ENCODE data around the gene SMPDL3B. TPM values are rescaled to one million over a fixed set of nuclear protein-coding genes. Genes with fewer than 3 reads are reported as not detected.
A peak's percentile ranks its signal among the peaks of the same experiment; 100 is the strongest.

SMPDL3B gene
- total RNA-seq, 4 donors from 2014 or later: not detected

DNA sequence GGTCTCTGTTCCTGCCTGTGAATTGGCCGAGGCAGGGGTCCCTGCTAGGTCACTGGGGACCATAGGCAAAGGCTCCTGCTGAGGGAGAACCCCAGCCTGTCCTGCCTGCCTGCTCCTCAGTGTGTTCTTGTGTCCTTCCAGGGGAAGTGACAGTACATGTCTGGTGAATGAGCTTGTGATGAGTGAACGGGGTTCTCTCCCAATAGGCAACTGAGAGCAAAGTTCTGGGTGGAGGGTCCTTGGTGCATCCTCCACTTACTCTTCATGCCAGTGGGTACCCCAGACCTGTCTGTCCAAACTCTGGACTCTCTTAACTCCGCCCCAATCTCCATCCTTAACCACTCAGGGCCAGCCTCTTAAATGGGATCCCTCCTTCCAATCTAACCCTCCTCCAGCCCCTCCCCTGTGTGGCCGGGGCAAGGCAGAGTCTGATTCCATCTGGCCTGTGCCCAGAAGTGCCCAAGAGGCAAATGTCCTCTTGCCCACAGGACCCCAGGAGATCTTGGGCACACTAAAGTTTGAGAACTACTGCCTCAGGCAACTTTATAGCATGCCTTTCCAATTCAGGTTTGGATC, 26.9 kb downstream of the SMPDL3B start:
- no peaks in the 10 kb centered on the region for H3K9me3 ChIP-seq
- peak overlapping the region in 3 of 4 donors; percentile 4 to 90 (median 88) for H3K27ac ChIP-seq
- WGBS, 2 donors: 38 to 44% methylated on average over 4 of the region's 4 CpGs
- H3K4me1 ChIP-seq: peaks cover 0 to 31% (median 14%) of the 10 kb centered on the region in 4 donors
- H3K4me3 ChIP-seq: no peak overlapping the region
- DNase-seq (ENCODE audit: low spot score in 2 of 2): no peak
- no peaks in the 10 kb centered on the region for H3K27me3 ChIP-seq
- peaks cover 0 to 37% (median 10%) of the 10 kb centered on the region in 3 donors for H3K36me3 ChIP-seq
- TF ChIP-seq EP300 (IDR thresholded peaks at IDR 0.05): no peak
- TF ChIP-seq, protein P1, sequence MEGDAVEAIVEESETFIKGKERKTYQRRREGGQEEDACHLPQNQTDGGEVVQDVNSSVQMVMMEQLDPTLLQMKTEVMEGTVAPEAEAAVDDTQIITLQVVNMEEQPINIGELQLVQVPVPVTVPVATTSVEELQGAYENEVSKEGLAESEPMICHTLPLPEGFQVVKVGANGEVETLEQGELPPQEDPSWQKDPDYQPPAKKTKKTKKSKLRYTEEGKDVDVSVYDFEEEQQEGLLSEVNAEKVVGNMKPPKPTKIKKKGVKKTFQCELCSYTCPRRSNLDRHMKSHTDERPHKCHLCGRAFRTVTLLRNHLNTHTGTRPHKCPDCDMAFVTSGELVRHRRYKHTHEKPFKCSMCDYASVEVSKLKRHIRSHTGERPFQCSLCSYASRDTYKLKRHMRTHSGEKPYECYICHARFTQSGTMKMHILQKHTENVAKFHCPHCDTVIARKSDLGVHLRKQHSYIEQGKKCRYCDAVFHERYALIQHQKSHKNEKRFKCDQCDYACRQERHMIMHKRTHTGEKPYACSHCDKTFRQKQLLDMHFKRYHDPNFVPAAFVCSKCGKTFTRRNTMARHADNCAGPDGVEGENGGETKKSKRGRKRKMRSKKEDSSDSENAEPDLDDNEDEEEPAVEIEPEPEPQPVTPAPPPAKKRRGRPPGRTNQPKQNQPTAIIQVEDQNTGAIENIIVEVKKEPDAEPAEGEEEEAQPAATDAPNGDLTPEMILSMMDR (IDR thresholded peaks at IDR 0.05): no peak
- TF ChIP-seq POLR2A (IDR thresholded peaks at IDR 0.05): no peak

DNA sequence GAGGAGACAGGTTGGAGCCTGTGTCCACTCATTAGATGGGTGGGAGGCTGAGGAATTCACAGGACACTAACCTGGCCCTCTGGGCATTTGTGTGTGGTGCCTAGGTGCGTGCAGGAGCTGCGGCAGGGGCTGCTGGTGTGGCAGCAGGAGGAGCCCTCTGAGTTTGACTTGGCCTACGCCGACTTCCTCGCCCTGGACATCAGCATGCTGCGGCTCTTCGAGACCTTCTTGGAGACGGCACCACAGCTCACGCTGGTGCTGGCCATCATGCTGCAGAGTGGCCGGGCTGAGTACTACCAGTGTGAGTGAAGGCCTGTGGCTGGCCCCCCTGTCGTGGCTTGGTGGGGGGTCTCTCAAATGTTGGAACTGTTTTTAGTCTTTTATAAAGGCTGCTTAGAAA, 28.6 kb downstream of the SMPDL3B start:
- H3K27ac ChIP-seq: no peak overlapping the region
- no peak overlapping the region for H3K4me3 ChIP-seq
- peaks cover 0 to 53% (median 10%) of the 10 kb centered on the region in 3 donors for H3K36me3 ChIP-seq
- 91 to 96% methylated on average over 9 to 11 of the region's 11 CpGs for WGBS, 2 donors
- no peak for DNase-seq (ENCODE audit: low spot score in 2 of 2)
- no peaks in the 10 kb centered on the region for H3K27me3 ChIP-seq
- H3K9me3 ChIP-seq: no peaks in the 10 kb centered on the region
- peaks cover 0 to 31% (median 14%) of the 10 kb centered on the region in 4 donors for H3K4me1 ChIP-seq
- TF ChIP-seq, protein P1 (IDR thresholded peaks at IDR 0.05): no peak
- TF ChIP-seq POLR2A (IDR thresholded peaks at IDR 0.05) (no peak), EP300 (IDR thresholded peaks at IDR 0.05) (no peak)

DNA sequence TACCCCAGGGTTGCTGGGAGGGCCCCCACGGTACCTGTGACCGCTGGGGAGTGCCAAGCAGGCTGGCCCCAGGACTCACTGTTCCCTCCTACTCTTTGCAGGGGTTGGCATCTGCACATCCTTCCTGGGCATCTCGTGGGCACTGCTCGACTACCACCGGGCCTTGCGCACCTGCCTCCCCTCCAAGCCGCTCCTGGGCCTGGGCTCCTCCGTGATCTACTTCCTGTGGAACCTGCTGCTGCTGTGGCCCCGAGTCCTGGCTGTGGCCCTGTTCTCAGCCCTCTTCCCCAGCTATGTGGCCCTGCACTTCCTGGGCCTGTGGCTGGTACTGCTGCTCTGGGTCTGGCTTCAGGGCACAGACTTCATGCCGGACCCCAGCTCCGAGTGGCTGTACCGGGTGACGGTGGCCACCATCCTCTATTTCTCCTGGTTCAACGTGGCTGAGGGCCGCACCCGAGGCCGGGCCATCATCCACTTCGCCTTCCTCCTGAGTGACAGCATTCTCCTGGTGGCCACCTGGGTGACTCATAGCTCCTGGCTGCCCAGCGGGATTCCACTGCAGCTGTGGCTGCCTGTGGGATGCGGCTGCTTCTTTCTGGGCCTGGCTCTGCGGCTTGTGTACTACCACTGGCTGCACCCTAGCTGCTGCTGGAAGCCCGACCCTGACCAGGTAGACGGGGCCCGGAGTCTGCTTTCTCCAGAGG, 31.8 kb downstream of the SMPDL3B start:
- WGBS, 2 donors: 92 to 93% methylated on average over 21 of the region's 24 CpGs
- TF ChIP-seq EP300 (IDR thresholded peaks at IDR 0.05) (no peak), POLR2A (IDR thresholded peaks at IDR 0.05) (no peak)
- TF ChIP-seq, protein P1 (IDR thresholded peaks at IDR 0.05): no peak
- Histone ChIP-seq H3K4me1 (peaks cover 0 to 20% (median 2%) of the 10 kb centered on the region in 4 donors), H3K36me3 (peaks cover 0 to 61% (median 10%) of the 10 kb centered on the region in 3 donors), H3K4me3 (no peak overlapping the region), H3K27ac (no peak overlapping the region), H3K9me3 (no peaks in the 10 kb centered on the region), H3K27me3 (no peaks in the 10 kb centered on the region)
- no peak for DNase-seq (ENCODE audit: low spot score in 2 of 2)

DNA sequence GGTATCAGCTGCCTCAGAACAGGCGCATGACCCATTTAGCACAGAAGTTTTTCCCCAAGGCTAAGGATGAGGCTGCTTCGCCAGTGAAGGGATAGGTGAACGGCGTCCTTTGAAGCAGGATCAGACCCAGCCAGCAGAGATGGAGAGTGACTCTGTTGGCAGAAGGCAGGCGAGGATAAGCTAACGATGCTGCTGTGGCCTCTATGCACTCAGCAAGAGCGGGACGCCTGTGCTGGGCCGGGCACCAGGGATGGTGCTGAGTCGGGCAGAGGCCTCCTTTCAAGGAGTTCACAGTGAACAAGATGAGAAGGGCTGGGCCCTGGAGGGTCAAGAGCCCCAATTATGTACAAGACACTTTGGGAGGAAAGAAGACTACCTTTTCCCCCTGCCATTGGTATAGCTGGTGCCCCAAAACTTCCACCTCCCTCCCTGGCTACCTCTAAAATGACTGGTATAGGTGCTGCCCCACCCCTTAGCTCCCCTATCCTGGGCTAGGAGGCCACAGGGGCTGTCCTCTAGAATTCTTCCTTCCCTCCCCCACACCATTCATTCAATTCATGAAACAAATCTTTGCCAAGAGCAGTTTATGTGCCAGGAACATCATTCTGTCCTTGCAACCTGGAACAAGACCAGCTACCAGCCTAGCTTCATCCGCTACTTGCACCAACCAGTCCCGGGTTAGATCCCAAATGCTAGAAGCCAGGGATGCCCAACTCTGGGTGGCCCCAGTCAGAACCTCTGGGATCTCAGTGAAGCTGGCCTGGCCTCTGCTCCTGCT, 32.5 kb downstream of the SMPDL3B start:
- whole genome bisulfite sequencing, 2 donors: 92 to 93% methylated on average over 12 of the region's 12 CpGs
- Histone ChIP-seq H3K27me3 (no peaks in the 10 kb centered on the region), H3K9me3 (no peaks in the 10 kb centered on the region), H3K4me1 (peaks cover 0 to 18% (median 3%) of the 10 kb centered on the region in 4 donors), H3K27ac (no peak overlapping the region), H3K4me3 (no peak overlapping the region), H3K36me3 (peaks cover 0 to 62% (median 10%) of the 10 kb centered on the region in 3 donors)
- DNase-seq (ENCODE audit: low spot score in 2 of 2): no peak
- TF ChIP-seq EP300 (IDR thresholded peaks at IDR 0.05): no peak
- TF ChIP-seq, protein P1 (IDR thresholded peaks at IDR 0.05): no peak
- no peak for TF ChIP-seq POLR2A (IDR thresholded peaks at IDR 0.05)

All from tibial nerve (tissue), 4 donors.